ENCODE data around the gene OSBPL6.

Gene OSBPL6

GRCh38 chr2:178425255-178425827 lies 231.0 kb downstream of the OSBPL6 start:
- Histone ChIP-seq H3K27ac (no peak overlapping the region), H3K4me3 (IDR thresholded peaks at IDR 0.05; ENCODE audit: insufficient read depth, low read depth, low read length) (no peak overlapping the region), H3K4me1 (ENCODE audit: low read depth, poor library complexity, severe bottlenecking) (no peaks in the 10 kb centered on the region), H3K79me2 (ENCODE audit: insufficient read depth, low read depth) (peaks cover 34% of the 10 kb centered on the region), H2AFZ (ENCODE audit: low read depth) (no peak overlapping the region), H4K20me1 (ENCODE audit: insufficient read depth) (no peaks in the 10 kb centered on the region), H3K36me3 (ENCODE audit: insufficient read depth) (peaks cover 14% of the 10 kb centered on the region; the same call in 1 of the 2 replicates), H3K27me3 (ENCODE audit: insufficient read depth, low read depth) (no peaks in the 10 kb centered on the region), H3K9ac (no peak overlapping the region), H3K4me2 (no peak overlapping the region)
- TF ChIP-seq CTCF (conservative IDR thresholded peaks at IDR 0.05; ENCODE audit: low read depth, low read length) = no peak

- Histone ChIP-seq H3K4me1 (ENCODE audit: low read depth, poor library complexity, severe bottlenecking) (no peaks in the 10 kb centered on the region), H3K9ac (no peak overlapping the region), H2AFZ (ENCODE audit: low read depth) (no peak overlapping the region), H3K36me3 (ENCODE audit: insufficient read depth) (peaks cover 15% of the 10 kb centered on the region; the same call in 1 of the 2 replicates), H3K4me2 (no peak overlapping the region), H3K4me3 (IDR thresholded peaks at IDR 0.05; ENCODE audit: insufficient read depth, low read depth, low read length) (no peak overlapping the region), H3K79me2 (ENCODE audit: insufficient read depth, low read depth) (peaks cover 29% of the 10 kb centered on the region), H3K27me3 (ENCODE audit: insufficient read depth, low read depth) (no peaks in the 10 kb centered on the region), H3K27ac (no peak overlapping the region), H4K20me1 (ENCODE audit: insufficient read depth) (no peaks in the 10 kb centered on the region)
- no peak for TF ChIP-seq CTCF (conservative IDR thresholded peaks at IDR 0.05; ENCODE audit: low read depth, low read length)
Measured at GRCh38 chr2:178426388-178426787, 232.1 kb downstream of the OSBPL6 start.

- H3K9ac ChIP-seq = no peak overlapping the region
- H3K4me1 ChIP-seq (ENCODE audit: low read depth, poor library complexity, severe bottlenecking) = no peaks in the 10 kb centered on the region
- H4K20me1 ChIP-seq (ENCODE audit: insufficient read depth) = no peaks in the 10 kb centered on the region
- TF ChIP-seq CTCF (conservative IDR thresholded peaks at IDR 0.05; ENCODE audit: low read depth, low read length) = no peak
- no peak overlapping the region for H3K4me2 ChIP-seq
- no peak overlapping the region for H3K4me3 ChIP-seq (IDR thresholded peaks at IDR 0.05; ENCODE audit: insufficient read depth, low read depth, low read length)
- no peaks in the 10 kb centered on the region for H3K27me3 ChIP-seq (ENCODE audit: insufficient read depth, low read depth)
- H3K27ac ChIP-seq = no peak overlapping the region
- H2AFZ ChIP-seq (ENCODE audit: low read depth) = no peak overlapping the region
- peaks cover 18% of the 10 kb centered on the region; the same call in 1 of the 2 replicates for H3K36me3 ChIP-seq (ENCODE audit: insufficient read depth)
- peaks cover 24% of the 10 kb centered on the region for H3K79me2 ChIP-seq (ENCODE audit: insufficient read depth, low read depth)
Measured at GRCh38 chr2:178427458-178427857, 233.1 kb downstream of the OSBPL6 start.

GRCh38 chr2:178428396-178428806 lies 234.1 kb downstream of the OSBPL6 start:
- Histone ChIP-seq H3K9ac (no peak overlapping the region), H3K4me1 (ENCODE audit: low read depth, poor library complexity, severe bottlenecking) (no peaks in the 10 kb centered on the region), H3K27me3 (ENCODE audit: insufficient read depth, low read depth) (no peaks in the 10 kb centered on the region), H2AFZ (ENCODE audit: low read depth) (no peak overlapping the region), H3K27ac (no peak overlapping the region), H4K20me1 (ENCODE audit: insufficient read depth) (no peaks in the 10 kb centered on the region), H3K4me2 (no peak overlapping the region), H3K4me3 (IDR thresholded peaks at IDR 0.05; ENCODE audit: insufficient read depth, low read depth, low read length) (no peak overlapping the region), H3K79me2 (ENCODE audit: insufficient read depth, low read depth) (peaks cover 20% of the 10 kb centered on the region), H3K36me3 (ENCODE audit: insufficient read depth) (peaks cover 18% of the 10 kb centered on the region; the same call in 1 of the 2 replicates)
- TF ChIP-seq CTCF (conservative IDR thresholded peaks at IDR 0.05; ENCODE audit: low read depth, low read length) = no peak

All from KMS-11 (cell line).